Erythroblast (primary cell): ENCODE results near the gene EFHC1.

Source experiments
- GATA1 ChIP-seq: IDR thresholded peaks from 2 replicates; pipeline ENCODE4 v1.6.1; 2011; ENCODE audit warnings: low read depth, mild to moderate bottlenecking, control low read depth, low read length, moderate library complexity
- POLR2A ChIP-seq: IDR thresholded peaks from 2 replicates; pipeline ENCODE4 v1.6.1; 2011; ENCODE audit warnings: mild to moderate bottlenecking, low read length

- no peak for TF ChIP-seq POLR2A
- TF ChIP-seq GATA1 = no peak
Observed at GRCh38 chr6:52395969-52396368, 24.2 kb upstream of the EFHC1 start.
